Heart right ventricle (tissue), 16 donors: ENCODE measurements around the gene FGGY. TPM values are rescaled to one million over a fixed set of nuclear protein-coding genes. Genes with fewer than 3 reads are reported as not detected.

Experiments used
- ATAC-seq, 8 donors: fragments of 200-7000 bp; cut with Tn5 transposase; one replicate each; pipeline ENCODE4 v1.9.1; 2020; ENCODE audit warnings: mild to moderate bottlenecking in 8 of 8, moderate library complexity in 8 of 8, moderate number of reproducible peaks in 1 of 8
- DNase-seq, 2 donors: peaks; one replicate each; pipeline ENCODE4 v3.0.0-alpha.2; 2020
- H3K27ac ChIP-seq, 10 donors: fragments of 200-600 bp; sonication (generic) in 2 of 10; one replicate each; pipeline versions ENCODE4 v1.5.0 to v1.8.0; 2020 to 2022; ENCODE audit warnings: mild to moderate bottlenecking in 3 of 10
- H3K27me3 ChIP-seq, 7 donors: fragments of 200-600 bp; one replicate each; pipeline ENCODE4 v1.8.0; 2021 to 2022; ENCODE audit warnings: mild to moderate bottlenecking in 2 of 7
- H3K36me3 ChIP-seq, 9 donors: fragments of 200-600 bp; sonication (generic) in 1 of 9; one replicate each; pipeline versions ENCODE4 v1.5.0 to v1.8.0; 2020 to 2022; ENCODE audit warnings: mild to moderate bottlenecking in 2 of 9
- H3K4me1 ChIP-seq, 9 donors: fragments of 200-600 bp; sonication (generic) in 1 of 9; one replicate each; pipeline versions ENCODE4 v1.5.0 to v1.8.0; 2020 to 2022; ENCODE audit warnings: mild to moderate bottlenecking in 4 of 9
- H3K4me3 ChIP-seq, 10 donors: fragments of 200-600 bp; sonication (generic) in 2 of 10; one replicate each; pipeline versions ENCODE4 v1.5.0 to v1.8.0; 2020 to 2022; ENCODE audit warnings: mild to moderate bottlenecking in 7 of 10, moderate library complexity in 2 of 10
- H3K9me3 ChIP-seq, 11 donors: fragments of 200-600 bp in 10 of 11; sonication (generic) in 2 of 11; one replicate each; pipeline versions ENCODE4 v1.5.0 to v1.8.0; 2013 to 2022; ENCODE audit warnings: mild to moderate bottlenecking in 2 of 11, control low read depth in 1 of 11, moderate library complexity in 1 of 11
- CTCF ChIP-seq, 9 donors: fragments of 200-600 bp; sonication (generic) in 2 of 9; IDR thresholded peaks; one replicate each; pipeline versions ENCODE4 v1.5.0 to v1.8.0; 2021 to 2022; ENCODE audit warnings: antibody characterized with exemption in 9 of 9, mild to moderate bottlenecking in 5 of 9, moderate library complexity in 1 of 9
- WGBS, 2 donors: extraction: QIAGEN DNeasy Blood & Tissue Kit; methylation state at CpG; one replicate each; pipeline ENCODE4 v1.1.7; 2013; ENCODE audit warnings: inconsistent platforms in 1 of 2; 5-methylcytosine and 5-hydroxymethylcytosine counted together
- intact Hi-C, 10 donors: fragments of 100-400 bp; cut with DNase I; formaldehyde crosslinking; loops; one replicate each; pipeline versions ENCODE4 v1.11.1 to v1.14.2; 2022
- polyA plus RNA-seq, 2 donors: library from polyadenylated mRNA; stranded (reverse); fragments of 200-250 nt; gene quantifications; one replicate each; pipeline ENCODE4 v1.2.3, GENCODE V29; 2013
- total RNA-seq, 10 donors: library from RNA; stranded (reverse); fragmentation: NEBNext Ultra II Directional in 3 of 10; extraction: Animal tissue kit (Norgen Biotek cat#: 25700) in 3 of 10; gene quantifications; one replicate each; pipeline versions ENCODE4 v1.2.1 to v1.2.4, GENCODE V29; 2021 to 2023
- donor health status: Arrhythmogenic right ventricular cardiomyopathy.
- donor health status: ischemic (EF 13 %, LVEDD 7.1; RV severe dilation, severe dysfunction).
- donor health status: healthy with polysubstance abuse.
- donor health status: DM: no; HTN: yes; CAD: no.
- donor health status: DM: no; HTN: no; CAD: no.
- donor health status: ischemic (EF 25% LVEDD 6.9; RV normal size, moderate dysfunction).
- donor health status: ischemic (EF 25% LVEDD 5.7; RV mildly dilated, moderate dysfunction).
- donor health status: healthy.
- donor health status: DM: yes; HTN: yes; CAD: no.
- donor health status: Ischemic cardiomyopathy.
- donor health status: ischemic (EF 35%, LVEDD 5.7; RV mildly dilated, moderate dysfunction).
- donor health status: nonischemic (EF 11% LVEDD 7.7; RV severe dilation, severe dysfunction).
- donor health status: DM: yes; HTN: yes; CAD: no.
- donor health status: PGD.
- donor health status: ischemic (EF 29% LVEDD 5.4; RV normal size, mild dysfunction).
- donor health status: nonischemic (EF 23%, LVEDD 6.1; RV moderate dilation, normal function).

Gene FGGY
- total and polyA plus RNA-seq, 12 donors: 3.1 to 51.8 (median 34.7) TPM

- Histone ChIP-seq H3K27ac (no peak overlapping the region), H3K36me3 (no peaks in the 10 kb centered on the region), H3K4me3 (no peak overlapping the region), H3K4me1 (no peaks in the 10 kb centered on the region), H3K27me3 (no peaks in the 10 kb centered on the region), H3K9me3 (peaks cover 0 to 12% (median 0%) of the 10 kb centered on the region in 11 donors)
- ATAC-seq (no peak), DNase-seq (no peak)
- no peak for TF ChIP-seq CTCF (IDR thresholded peaks at IDR 0.05)
- intact Hi-C loops: no loop called here
- WGBS, 2 donors: 90 to 91% methylated on average over 3 of the region's 3 CpGs
Measured at GRCh38 chr1:59617434-59617833, 320.5 kb downstream of the FGGY start.

- no peak for TF ChIP-seq CTCF (IDR thresholded peaks at IDR 0.05)
- no peak overlapping the region for H3K4me3 ChIP-seq
- ATAC-seq (no peak), DNase-seq (no peak)
- 98 to 100% methylated on average over 2 of the region's 2 CpGs for WGBS, 2 donors
- H3K9me3 ChIP-seq: peaks cover 0 to 12% (median 0%) of the 10 kb centered on the region in 11 donors
- no peaks in the 10 kb centered on the region for H3K27me3 ChIP-seq
- intact Hi-C loops: no loop called here
- no peak overlapping the region for H3K27ac ChIP-seq
- no peaks in the 10 kb centered on the region for H3K4me1 ChIP-seq
- H3K36me3 ChIP-seq: no peaks in the 10 kb centered on the region
Measured at GRCh38 chr1:59619557-59619956, 322.7 kb downstream of the FGGY start.

- no peak overlapping the region for H3K27ac ChIP-seq
- H3K9me3 ChIP-seq: no peaks in the 10 kb centered on the region
- H3K4me3 ChIP-seq: no peak overlapping the region
- H3K36me3 ChIP-seq: no peaks in the 10 kb centered on the region
- H3K27me3 ChIP-seq: no peaks in the 10 kb centered on the region
- TF ChIP-seq CTCF (IDR thresholded peaks at IDR 0.05): no peak
- intact Hi-C loops: no loop called here
- no peak for DNase-seq
- no peaks in the 10 kb centered on the region for H3K4me1 ChIP-seq
- no peak for ATAC-seq
Measured at GRCh38 chr1:59625384-59625783, 328.5 kb downstream of the FGGY start.

GRCh38 chr1:59631561-59632255 is 334.8 kb downstream of the FGGY start:
- no peaks in the 10 kb centered on the region for H3K9me3 ChIP-seq
- no peaks in the 10 kb centered on the region for H3K4me1 ChIP-seq
- H3K36me3 ChIP-seq: no peaks in the 10 kb centered on the region
- ATAC-seq (no peak), DNase-seq (no peak)
- H3K4me3 ChIP-seq: no peak overlapping the region
- H3K27me3 ChIP-seq: no peaks in the 10 kb centered on the region
- WGBS, 2 donors: 96 to 98% methylated on average over 1 of the region's 1 CpG
- TF ChIP-seq CTCF (IDR thresholded peaks at IDR 0.05): no peak
- intact Hi-C loops: no loop called here
- no peak overlapping the region for H3K27ac ChIP-seq
